T-helper 2 cell treated with Interferon-gamma antibody and Interleukin-4, amounts not matched to agents 100 ng/mL and 5 ng/mL, for 36 hours (primary cell): Measurements from ENCODE around the gene RMND5B. TPM values are rescaled to one million over a fixed set of nuclear protein-coding genes. Genes with fewer than 3 reads are reported as not detected.
"Not testable (repeated sequence)": the region's sequence is repeated elsewhere in the genome, so short reads cannot be mapped to it uniquely, and the experiment has no call there.

Experiments used
- intact Hi-C: fragments of 100-400 bp; cut with micrococcal nuclease; formaldehyde crosslinking; loops from one replicate; pipeline ENCODE4 v1.15.1; 2023
- total RNA-seq: library from RNA; stranded (reverse); gene quantifications from 2 replicates; pipeline ENCODE4 v1.2.3, GENCODE V29; 2022

RMND5B gene
- total RNA-seq, 1 donor from 2014 or later: 32.2 TPM

- intact Hi-C loops: loop anchor here (1.0 to 2.0 kb wide), 4 partner anchors 7 to 90 kb away; partner anchors contain the start of genes HNRNPAB and RMND5B
Observed at GRCh38 chr5:178113841-178114324, 16.9 kb upstream of the RMND5B start.

- intact Hi-C loops: no loop called here
Observed at GRCh38 chr5:178114325-178115135, 16.3 kb upstream of the RMND5B start.

GRCh38 chr5:178115136-178115813 is 15.5 kb upstream of the RMND5B start:
- intact Hi-C loops: no loop called here

- intact Hi-C loops: no loop called here
Observed at GRCh38 chr5:178115814-178116142, 15.0 kb upstream of the RMND5B start.

- intact Hi-C loops: no loop called here
Observed at GRCh38 chr5:178116143-178116885, 14.5 kb upstream of the RMND5B start.

GRCh38 chr5:178117923-178118701 is 12.7 kb upstream of the RMND5B start:
- intact Hi-C loops: no loop called here

GRCh38 chr5:178119915-178120606 is 10.8 kb upstream of the RMND5B start:
- intact Hi-C loops: no loop called here

- intact Hi-C loops: loop anchor here (1.0 kb wide), 2 partner anchors 7 to 10 kb away; partner anchors contain the start of gene N4BP3
Observed at GRCh38 chr5:178120607-178121357, 10.0 kb upstream of the RMND5B start.

GRCh38 chr5:178121391-178122276 is 9.2 kb upstream of the RMND5B start:
- intact Hi-C loops: loop anchor here (1.0 kb wide), 2 partner anchors 8 to 9 kb away; partner anchors contain the start of gene N4BP3

- intact Hi-C loops: no loop called here
Observed at GRCh38 chr5:178122346-178122745, 8.5 kb upstream of the RMND5B start.

GRCh38 chr5:178123094-178123965 is 7.5 kb upstream of the RMND5B start:
- intact Hi-C loops: no loop called here

GRCh38 chr5:178123966-178124925 is 6.6 kb upstream of the RMND5B start:
- intact Hi-C loops: no loop called here

GRCh38 chr5:178125253-178125906 is 5.4 kb upstream of the RMND5B start:
- intact Hi-C loops: no loop called here

GRCh38 chr5:178126556-178126955 is 4.3 kb upstream of the RMND5B start:
- intact Hi-C loops: no loop called here

GRCh38 chr5:178127300-178128009 is 3.4 kb upstream of the RMND5B start:
- intact Hi-C loops: not testable (repeated sequence)
